Progenitor cell of endocrine pancreas (in vitro differentiated cells): ENCODE data around the gene ZBTB20. TPM values are rescaled to one million over a fixed set of nuclear protein-coding genes. Genes with fewer than 3 reads are reported as not detected.

Experiments
- DNase-seq: peaks from one replicate; pipeline ENCODE4 v3.0.0; 2021; ENCODE audit warnings: low spot score; ENCODE audit not compliant: unreplicated experiment
- H3K27ac Mint-ChIP-seq: 2 replicates; pipeline ENCODE4 v1.8.0; 2021; ENCODE audit warnings: mild to moderate bottlenecking, moderate library complexity, mixed read lengths
- H3K27me3 Mint-ChIP-seq: 2 replicates; pipeline ENCODE4 v1.8.0; 2021; ENCODE audit warnings: mixed read lengths
- H3K36me3 Mint-ChIP-seq: 2 replicates; pipeline ENCODE4 v1.8.0; 2022; ENCODE audit warnings: mixed read lengths; ENCODE audit not compliant: insufficient read depth
- H3K4me1 Mint-ChIP-seq: 2 replicates; pipeline ENCODE4 v1.8.0; 2021; ENCODE audit warnings: low read depth, mixed read lengths
- H3K4me3 Mint-ChIP-seq: 2 replicates; pipeline ENCODE4 v1.8.0; 2021; ENCODE audit warnings: low read depth, mild to moderate bottlenecking, moderate library complexity, mixed read lengths
- H3K9me3 Mint-ChIP-seq: 2 replicates; pipeline ENCODE4 v1.8.0; 2021; ENCODE audit warnings: low read depth, mixed read lengths
- total RNA-seq: library from RNA; stranded (reverse); gene quantifications from 2 replicates; pipeline ENCODE4 v1.2.1, GENCODE V29; 2021
- TF ChIP-seq, protein P1 (sequence below): fragments of 200-600 bp; sonication (generic); IDR thresholded peaks from one replicate; pipeline ENCODE4 v1.5.0; 2021; ENCODE audit warnings: antibody characterized with exemption, mild to moderate bottlenecking; ENCODE audit not compliant: unreplicated experiment

Gene ZBTB20
- total RNA-seq, 1 donor from 2014 or later: 27.3 TPM

GRCh38 chr3:115139072-115139471 lies 8.0 kb downstream of the ZBTB20 start:
- H3K9me3 Mint-ChIP-seq: no peaks in the 10 kb centered on the region
- H3K27me3 Mint-ChIP-seq: no peaks in the 10 kb centered on the region
- H3K36me3 Mint-ChIP-seq: no peaks in the 10 kb centered on the region
- no peak for DNase-seq
- H3K4me3 Mint-ChIP-seq: no peak overlapping the region
- H3K4me1 Mint-ChIP-seq: peaks cover 10% of the 10 kb centered on the region
- TF ChIP-seq, protein P1, sequence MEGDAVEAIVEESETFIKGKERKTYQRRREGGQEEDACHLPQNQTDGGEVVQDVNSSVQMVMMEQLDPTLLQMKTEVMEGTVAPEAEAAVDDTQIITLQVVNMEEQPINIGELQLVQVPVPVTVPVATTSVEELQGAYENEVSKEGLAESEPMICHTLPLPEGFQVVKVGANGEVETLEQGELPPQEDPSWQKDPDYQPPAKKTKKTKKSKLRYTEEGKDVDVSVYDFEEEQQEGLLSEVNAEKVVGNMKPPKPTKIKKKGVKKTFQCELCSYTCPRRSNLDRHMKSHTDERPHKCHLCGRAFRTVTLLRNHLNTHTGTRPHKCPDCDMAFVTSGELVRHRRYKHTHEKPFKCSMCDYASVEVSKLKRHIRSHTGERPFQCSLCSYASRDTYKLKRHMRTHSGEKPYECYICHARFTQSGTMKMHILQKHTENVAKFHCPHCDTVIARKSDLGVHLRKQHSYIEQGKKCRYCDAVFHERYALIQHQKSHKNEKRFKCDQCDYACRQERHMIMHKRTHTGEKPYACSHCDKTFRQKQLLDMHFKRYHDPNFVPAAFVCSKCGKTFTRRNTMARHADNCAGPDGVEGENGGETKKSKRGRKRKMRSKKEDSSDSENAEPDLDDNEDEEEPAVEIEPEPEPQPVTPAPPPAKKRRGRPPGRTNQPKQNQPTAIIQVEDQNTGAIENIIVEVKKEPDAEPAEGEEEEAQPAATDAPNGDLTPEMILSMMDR: no peak
- no peak overlapping the region for H3K27ac Mint-ChIP-seq

- TF ChIP-seq, protein P1: no peak
- no peak for DNase-seq
- Mint-ChIP-seq H3K36me3 (no peaks in the 10 kb centered on the region), H3K27ac (peak overlapping the region; percentile 45), H3K4me3 (no peak overlapping the region), H3K27me3 (no peaks in the 10 kb centered on the region), H3K4me1 (peaks cover 10% of the 10 kb centered on the region), H3K9me3 (peaks cover 5% of the 10 kb centered on the region)
Measured at GRCh38 chr3:115134648-115135347, 12.3 kb downstream of the ZBTB20 start.

GRCh38 chr3:115127208-115127607 lies 19.9 kb downstream of the ZBTB20 start:
- H3K36me3 Mint-ChIP-seq: no peaks in the 10 kb centered on the region
- no peaks in the 10 kb centered on the region for H3K9me3 Mint-ChIP-seq
- H3K27ac Mint-ChIP-seq: no peak overlapping the region
- no peak overlapping the region for H3K4me3 Mint-ChIP-seq
- TF ChIP-seq, protein P1: no peak
- no peaks in the 10 kb centered on the region for H3K4me1 Mint-ChIP-seq
- no peaks in the 10 kb centered on the region for H3K27me3 Mint-ChIP-seq
- DNase-seq: no peak

DNA sequence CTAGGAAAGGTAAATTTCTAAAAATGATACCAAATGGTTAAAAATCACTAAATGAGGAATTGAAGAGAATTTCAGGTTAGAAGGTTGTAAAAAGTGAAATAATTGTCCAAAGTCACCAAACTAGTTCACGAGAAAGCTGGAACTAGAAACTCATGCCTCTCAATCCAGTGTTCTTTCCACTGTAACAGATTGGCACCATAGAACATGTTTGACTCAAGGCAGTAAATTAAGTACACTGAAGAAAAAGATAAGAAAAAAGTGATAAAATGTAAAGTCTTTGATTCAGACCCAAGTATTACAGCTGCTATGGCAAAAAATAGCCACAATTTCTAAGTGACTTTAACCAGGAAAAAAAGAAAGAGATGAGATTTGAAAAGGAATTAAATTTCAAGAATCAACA lies 26.5 kb downstream of the ZBTB20 start:
- TF ChIP-seq, protein P1: no peak
- no peak for DNase-seq
- H3K27ac Mint-ChIP-seq: no peak overlapping the region
- no peaks in the 10 kb centered on the region for H3K27me3 Mint-ChIP-seq
- H3K9me3 Mint-ChIP-seq: peaks cover 2% of the 10 kb centered on the region
- H3K36me3 Mint-ChIP-seq: peaks cover 2% of the 10 kb centered on the region
- no peaks in the 10 kb centered on the region for H3K4me1 Mint-ChIP-seq
- no peak overlapping the region for H3K4me3 Mint-ChIP-seq

DNA sequence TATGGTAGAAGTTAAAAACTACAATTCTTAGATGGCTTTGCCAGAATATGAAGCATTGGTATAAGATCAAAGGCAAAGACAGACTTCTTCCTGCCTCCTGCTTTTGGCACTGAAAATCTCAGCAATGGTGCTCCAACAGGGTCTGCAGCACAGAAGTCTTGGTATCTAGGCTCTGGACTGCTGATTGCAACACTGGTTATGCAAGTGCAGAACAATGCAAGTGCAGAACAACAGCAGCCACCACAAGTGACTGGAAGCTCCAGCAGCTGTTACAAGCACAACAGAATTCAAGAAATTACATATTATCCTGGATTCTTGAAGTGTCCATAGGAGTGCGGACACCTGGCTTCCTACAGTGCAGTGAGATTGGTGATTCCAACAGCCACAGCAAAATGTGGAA lies 33.7 kb downstream of the ZBTB20 start:
- TF ChIP-seq, protein P1: no peak
- Mint-ChIP-seq H3K4me1 (no peaks in the 10 kb centered on the region), H3K9me3 (no peaks in the 10 kb centered on the region), H3K27ac (no peak overlapping the region), H3K4me3 (no peak overlapping the region), H3K36me3 (peaks cover 2% of the 10 kb centered on the region), H3K27me3 (no peaks in the 10 kb centered on the region)
- DNase-seq: no peak
